Left kidney (tissue), 2 donors: ENCODE measurements around the gene RHEX. TPM values are rescaled to one million over a fixed set of nuclear protein-coding genes. Genes with fewer than 3 reads are reported as not detected.

Source experiments
- DNase-seq: peaks from one replicate; pipeline ENCODE4 v3.0.0-alpha.2; 2013
- polyA plus RNA-seq: library from polyadenylated mRNA; unstranded; fragments of 120-200 nt; gene quantifications from one replicate; pipeline ENCODE4 v1.2.1, GENCODE V29; 2013; ENCODE audit not compliant: insufficient read length

Gene RHEX
- polyA plus RNA-seq, 1 donor: 6.2 TPM

- DNase-seq: no peak
Observed at GRCh38 chr1:206094024-206094423, 41.1 kb downstream of the RHEX start.

GRCh38 chr1:206097381-206097780 is 44.4 kb downstream of the RHEX start:
- no peak for DNase-seq

GRCh38 chr1:206098242-206098919 is 45.4 kb downstream of the RHEX start:
- no peak for DNase-seq

DNA sequence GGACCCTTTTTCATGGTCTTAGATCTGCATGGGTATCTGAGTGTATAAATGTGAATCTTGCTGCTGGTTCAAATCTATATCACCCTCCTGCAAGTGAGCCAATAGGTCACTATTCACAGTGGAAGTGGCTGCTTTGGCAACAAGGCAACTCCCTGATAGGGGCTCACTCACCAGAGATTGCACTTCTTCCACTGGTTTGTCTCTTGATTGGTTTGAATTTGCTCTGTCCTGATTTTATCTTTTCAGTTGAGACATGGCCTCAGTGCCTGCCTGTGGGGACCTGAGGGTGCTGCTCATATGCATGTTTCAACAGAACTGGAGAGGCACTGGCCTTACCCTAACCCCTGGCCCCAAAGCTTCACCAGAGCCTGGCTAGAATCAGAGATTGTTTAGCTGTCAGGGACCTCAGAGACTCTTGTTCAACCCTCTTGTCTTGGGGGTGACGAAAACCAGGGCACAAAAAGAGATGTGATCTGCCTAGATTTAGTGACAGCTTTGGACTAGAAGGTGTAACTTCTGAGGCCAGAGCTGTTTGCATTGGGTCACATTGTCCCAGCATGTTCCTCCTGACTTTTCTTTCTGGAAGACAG is 47.3 kb downstream of the RHEX start:
- no peak for DNase-seq

GRCh38 chr1:206101351-206102045 is 48.5 kb downstream of the RHEX start:
- no peak for DNase-seq

GRCh38 chr1:206102292-206102936 is 49.4 kb downstream of the RHEX start:
- DNase-seq: no peak

- no peak for DNase-seq
Observed at GRCh38 chr1:206103979-206104378, 51.0 kb downstream of the RHEX start.

GRCh38 chr1:206105464-206105995 is 52.6 kb downstream of the RHEX start:
- DNase-seq: no peak

DNA sequence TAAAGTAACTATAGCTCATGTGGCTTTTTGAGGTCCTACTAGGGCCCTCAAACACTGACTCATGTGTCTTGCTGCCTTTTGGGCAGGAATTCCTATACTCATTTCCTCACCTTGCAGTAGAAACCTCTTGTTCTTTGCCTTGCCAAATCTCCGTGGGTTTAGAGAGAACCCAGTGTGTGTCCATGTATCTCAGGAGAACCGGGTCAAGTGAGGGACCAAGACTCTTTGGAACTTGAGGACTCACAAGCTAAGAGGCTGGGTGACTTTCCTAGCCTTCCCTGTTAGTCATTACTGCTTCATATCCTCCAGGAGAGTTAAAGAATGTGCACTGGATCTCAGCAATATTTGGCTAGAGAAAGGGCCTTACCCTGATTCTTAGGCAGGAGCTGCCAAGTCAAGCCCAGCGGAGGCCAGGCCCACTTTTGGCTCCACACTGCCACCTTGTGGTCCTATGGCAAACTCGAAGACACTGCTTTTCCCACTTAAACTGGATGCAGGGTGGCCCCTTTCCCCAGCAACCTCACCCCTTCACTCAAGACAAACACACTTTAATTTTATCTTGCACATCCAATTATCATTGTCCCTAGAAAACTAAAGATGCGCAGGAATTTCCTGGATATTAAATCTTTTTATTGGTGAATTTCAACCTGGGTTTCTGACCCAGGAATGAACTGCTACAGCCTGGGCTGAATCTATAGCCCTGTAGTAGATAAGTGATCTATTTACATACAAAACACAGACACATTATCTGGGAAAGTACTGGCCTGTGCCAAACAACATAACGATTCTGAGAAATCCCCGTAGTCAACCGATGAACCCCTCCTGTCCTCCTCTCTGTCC is 53.6 kb downstream of the RHEX start:
- peak; percentile 75 for DNase-seq

DNA sequence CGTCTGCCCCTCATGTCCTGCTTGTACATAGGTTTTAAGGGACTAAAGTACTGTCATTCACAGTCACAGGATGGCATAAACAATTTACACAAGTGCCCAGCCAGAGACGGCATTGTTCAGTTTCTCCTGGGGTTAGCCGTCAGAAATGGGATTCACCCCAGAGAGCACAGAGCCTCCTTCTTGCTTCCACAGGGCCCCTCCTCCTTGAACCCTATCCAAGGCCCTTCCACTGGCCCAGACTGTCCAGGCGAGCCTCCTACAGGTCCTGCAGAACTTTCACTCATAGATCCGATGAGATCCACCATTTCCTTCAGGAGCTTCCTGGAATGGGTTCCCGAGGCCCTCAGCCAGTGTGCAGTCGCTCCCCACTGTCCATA is 54.2 kb downstream of the RHEX start:
- DNase-seq: no peak

- DNase-seq: no peak
Observed at GRCh38 chr1:206108635-206109034, 55.7 kb downstream of the RHEX start.

- no peak for DNase-seq
Observed at GRCh38 chr1:206109718-206110117, 56.7 kb downstream of the RHEX start.

DNA sequence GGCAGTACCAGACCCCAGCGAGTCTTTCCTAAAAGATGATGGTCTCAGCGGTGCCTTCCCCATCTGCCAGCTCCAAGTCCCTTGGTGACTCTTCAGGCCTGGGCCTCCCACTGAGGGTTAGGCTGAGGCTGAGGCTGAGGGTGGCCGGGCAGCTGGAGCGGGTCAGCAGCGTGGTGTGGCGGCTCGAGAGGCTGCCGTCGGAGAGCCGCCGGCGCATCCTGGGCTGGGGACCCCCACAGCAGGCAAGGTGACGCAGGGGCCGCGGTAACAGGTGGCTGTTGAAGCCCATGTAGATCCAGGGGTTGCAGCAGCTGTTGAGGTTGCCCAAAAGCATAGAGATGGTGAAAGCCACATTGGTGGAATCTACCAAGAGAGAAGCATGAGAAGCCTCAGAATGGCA is 57.2 kb downstream of the RHEX start:
- DNase-seq: no peak

DNA sequence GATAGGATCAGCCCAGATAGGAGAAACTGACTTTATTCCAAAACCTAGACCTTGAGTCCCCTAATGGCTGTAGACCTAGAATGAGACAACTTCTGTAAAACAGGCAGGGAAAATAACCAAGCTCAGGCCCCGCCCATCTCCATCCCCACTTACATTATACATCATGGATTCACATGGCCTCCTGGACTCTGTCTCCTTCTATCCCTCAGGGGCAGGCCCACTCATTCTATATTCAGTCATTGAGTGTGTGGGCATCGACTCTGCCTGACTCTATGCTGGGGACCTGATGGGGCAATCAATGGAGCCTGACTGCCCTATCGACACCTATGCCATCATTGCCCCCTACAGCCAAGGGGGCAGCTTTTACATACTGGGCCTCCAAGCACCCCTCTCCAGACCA is 57.8 kb downstream of the RHEX start:
- no peak for DNase-seq

GRCh38 chr1:206111271-206111927 is 58.4 kb downstream of the RHEX start:
- DNase-seq: no peak

DNA sequence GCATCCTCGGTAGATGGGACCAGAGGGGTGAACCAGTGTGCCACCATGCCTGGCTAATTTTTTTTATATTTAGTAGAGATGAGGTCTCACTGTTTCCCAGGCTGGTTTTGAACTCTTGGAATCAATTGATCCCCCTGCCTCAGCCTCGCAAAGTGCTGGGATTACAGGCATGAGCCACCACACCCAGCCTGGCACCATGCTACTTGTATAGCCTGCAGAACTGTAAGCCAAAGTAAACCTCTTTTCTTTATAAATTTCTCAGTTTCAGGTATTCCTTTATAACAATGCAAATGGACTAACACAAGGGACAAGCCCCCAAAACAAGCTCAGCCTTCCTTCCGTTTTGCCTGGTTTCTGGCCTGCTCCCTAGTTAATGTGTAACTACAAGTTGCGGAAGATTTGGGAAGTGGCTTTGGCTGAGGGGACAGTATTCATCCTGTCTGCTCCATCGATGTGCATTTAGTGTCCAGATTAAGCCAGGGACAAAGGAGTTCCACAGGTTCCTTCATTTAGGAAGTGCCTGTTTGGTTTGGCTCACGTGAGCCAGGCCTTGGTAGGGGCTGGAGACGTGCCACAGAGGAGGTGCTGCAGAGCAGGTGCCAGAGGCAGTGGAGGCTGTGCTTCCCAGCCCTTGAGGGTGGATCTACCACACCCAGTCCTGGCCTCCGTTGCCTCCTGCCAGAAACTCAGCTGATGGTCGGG is 59.8 kb downstream of the RHEX start:
- DNase-seq: no peak

DNA sequence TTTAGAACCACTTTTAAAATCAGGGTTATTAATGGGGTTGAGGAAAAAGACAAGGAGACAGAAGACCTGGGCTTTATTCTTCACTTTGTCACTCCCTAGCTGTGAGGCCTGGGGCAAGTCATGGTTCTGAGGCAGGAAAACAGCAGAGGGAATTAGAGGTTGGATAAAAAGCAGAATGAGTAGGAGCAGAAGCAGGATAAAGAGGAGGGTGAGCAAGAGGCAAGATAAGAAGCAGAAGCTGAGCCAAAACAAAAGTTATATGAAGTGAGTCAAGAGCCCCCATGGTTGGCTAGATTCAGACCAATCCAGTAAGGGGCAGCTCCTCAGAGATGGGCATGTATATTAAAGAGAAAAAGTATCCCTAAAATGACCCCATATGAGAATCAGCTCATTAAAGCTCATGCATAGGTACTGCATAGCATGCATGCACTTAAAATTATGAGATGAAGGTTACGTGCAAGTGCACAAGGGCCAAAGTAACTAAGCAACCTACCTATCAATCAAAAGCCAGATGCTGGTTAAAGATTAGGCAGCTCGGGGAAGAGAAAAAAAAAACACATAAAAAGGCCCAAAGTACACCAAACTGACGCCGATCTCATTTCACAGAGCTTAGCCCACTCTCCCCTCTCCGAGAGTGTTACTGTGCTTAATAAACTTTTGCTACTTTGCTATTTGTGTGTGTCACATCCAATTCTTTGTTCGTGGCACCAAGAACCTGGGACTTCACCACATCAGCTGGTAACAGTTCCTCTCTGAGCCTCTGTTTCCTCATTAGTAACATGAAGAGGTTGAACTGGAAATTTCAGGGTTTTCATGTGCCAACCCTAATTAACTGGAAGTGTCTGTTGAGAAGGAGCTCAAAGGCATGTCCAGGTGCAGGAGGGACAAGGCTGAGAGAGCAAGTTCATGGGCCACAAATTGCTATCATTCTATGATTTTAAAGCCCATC is 62.0 kb downstream of the RHEX start:
- DNase-seq: no peak

DNA sequence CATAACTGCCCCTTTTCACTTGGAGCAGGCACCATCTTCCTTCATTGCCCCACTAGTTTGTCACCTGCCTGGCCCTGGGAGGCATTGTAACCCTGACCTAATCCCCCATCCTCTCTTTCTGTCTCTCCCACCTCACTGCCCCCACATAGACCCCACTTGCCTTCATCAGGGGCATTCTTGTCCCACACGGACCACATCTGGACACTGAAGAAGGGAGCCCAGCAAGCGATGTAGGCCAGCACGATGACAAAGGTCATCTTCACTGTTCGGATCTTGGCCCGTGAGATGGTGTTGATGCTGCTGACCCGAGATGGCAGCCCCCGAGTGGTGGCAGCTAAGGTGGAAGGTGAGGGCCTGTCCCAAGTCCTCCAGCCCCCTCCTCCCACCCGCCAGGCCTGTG is 62.8 kb downstream of the RHEX start:
- no peak for DNase-seq

- DNase-seq: no peak
Observed at GRCh38 chr1:206116191-206116872, 63.4 kb downstream of the RHEX start.
